ENCODE results near the gene MAST4. TPM values are rescaled to one million over a fixed set of nuclear protein-coding genes. Genes with fewer than 3 reads are reported as not detected.

Gene MAST4
- total RNA-seq, 2 donors from 2014 or later: 11.0 to 11.5 TPM

DNA sequence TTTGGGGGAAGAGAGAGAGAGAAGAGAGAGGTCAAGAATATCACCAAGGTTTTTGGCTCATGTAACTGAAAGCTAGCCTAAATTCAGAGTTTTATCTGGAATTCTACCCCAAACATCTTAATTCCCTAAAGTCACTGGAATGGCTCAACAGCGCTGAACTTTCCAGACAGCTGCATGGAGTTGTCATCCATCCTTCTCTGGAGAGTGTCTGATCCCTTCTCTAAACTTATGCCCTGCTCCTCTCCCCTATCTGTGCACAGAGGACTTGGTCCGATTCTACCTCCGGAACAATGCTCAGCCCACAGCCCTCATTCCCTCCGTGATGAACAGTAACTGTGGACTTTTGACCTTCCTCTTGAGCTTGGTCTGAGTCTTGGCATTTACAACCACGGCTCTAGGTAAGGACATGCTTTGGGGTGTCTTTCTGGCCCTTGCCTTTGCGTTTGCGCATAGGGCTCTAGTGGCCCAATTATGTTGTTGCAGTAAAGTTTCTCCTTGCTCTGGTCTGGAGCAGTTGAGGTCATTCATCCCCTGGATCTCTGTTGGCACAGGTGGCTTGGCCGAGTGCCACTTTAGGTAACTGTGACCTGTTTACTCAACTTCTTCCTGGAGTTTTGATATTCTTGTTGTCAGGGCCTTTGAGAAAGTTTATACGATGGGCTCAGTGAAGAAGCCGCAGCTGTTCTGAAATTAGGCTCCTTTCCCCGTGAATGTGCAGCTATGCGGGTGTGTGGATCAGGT, 618.7 kb downstream of the MAST4 start:
- H3K4me3 Mint-ChIP-seq: no peak overlapping the region

DNA sequence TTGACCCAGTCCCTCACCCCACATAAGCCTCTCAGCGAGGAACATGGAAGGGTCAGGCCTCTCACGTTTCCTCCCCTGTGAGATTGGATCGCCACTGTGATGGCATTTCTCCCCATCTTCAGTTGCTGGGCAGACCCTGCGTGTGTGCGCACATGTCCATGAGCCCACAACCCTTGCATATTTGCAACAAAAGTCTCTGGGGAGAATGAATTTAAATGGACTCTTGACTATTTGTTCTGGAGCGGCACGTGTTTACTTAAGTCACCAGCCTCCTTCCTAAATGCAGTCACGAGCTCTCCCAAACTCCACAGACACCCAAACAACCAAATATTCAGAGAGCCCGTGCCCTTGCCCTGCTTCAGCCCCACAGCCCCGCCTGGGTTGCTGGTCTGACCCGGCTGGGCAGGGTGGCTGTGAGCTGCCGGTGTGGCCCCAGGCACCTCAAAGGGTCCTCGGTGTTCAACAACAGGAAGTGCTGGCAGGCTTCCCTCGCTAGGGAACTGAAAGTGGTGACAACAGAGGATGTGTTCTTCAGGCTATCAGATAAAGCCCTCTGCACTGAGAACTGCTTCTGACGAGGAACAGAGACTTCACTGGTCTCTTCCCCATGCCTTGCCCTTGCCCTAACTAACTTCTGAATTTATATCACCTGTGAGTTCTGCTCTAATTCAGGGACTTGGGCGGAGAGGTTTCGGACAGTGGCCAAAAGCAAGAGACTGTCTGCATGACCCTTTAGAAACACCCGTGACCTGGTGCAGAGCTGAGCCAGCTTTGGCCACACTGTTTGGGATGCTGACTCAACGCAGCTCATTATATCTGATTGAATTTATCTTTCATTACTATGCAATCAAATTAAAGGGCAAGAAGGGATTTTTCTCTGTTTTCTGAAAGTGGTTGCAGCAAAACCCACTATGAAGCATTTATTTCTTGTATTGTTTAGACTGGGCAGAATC, 619.6 kb downstream of the MAST4 start:
- Mint-ChIP-seq H3K4me1 (peaks cover 6% of the 10 kb centered on the region), H3K27ac (no peak overlapping the region), H3K36me3 (ENCODE audit: low read depth) (no peaks in the 10 kb centered on the region), H3K4me3 (no peak overlapping the region), H3K9me3 (no peaks in the 10 kb centered on the region), H3K27me3 (ENCODE audit: insufficient read depth) (no peaks in the 10 kb centered on the region)
- Histone ChIP-seq H3K27me3 (ENCODE audit: control insufficient read depth, insufficient read depth, low read length, poor library complexity, severe bottlenecking) (no peaks in the 10 kb centered on the region), H3K36me3 (ENCODE audit: control insufficient read depth, insufficient read depth, low read length) (no peaks in the 10 kb centered on the region), H3K4me1 (ENCODE audit: control insufficient read depth, insufficient read depth, low read length) (no peaks in the 10 kb centered on the region), H3K9ac (ENCODE audit: extremely low read depth, low read length, poor library complexity, severe bottlenecking) (no peak overlapping the region), H3K9me3 (ENCODE audit: control insufficient read depth, low read length) (no peaks in the 10 kb centered on the region), H3K27ac (ENCODE audit: low read depth, low read length) (no peak overlapping the region), H3K4me3 (ENCODE audit: low read length) (no peak overlapping the region)
- 89 to 92% methylated on average over 13 to 19 of the region's 19 CpGs for WGBS, 2 experiments (ENCODE audit: insufficient coverage in 1 of 2, insufficient read length in 1 of 2)
- peak; percentile 61 for DNase-seq
- TF ChIP-seq, protein P1, sequence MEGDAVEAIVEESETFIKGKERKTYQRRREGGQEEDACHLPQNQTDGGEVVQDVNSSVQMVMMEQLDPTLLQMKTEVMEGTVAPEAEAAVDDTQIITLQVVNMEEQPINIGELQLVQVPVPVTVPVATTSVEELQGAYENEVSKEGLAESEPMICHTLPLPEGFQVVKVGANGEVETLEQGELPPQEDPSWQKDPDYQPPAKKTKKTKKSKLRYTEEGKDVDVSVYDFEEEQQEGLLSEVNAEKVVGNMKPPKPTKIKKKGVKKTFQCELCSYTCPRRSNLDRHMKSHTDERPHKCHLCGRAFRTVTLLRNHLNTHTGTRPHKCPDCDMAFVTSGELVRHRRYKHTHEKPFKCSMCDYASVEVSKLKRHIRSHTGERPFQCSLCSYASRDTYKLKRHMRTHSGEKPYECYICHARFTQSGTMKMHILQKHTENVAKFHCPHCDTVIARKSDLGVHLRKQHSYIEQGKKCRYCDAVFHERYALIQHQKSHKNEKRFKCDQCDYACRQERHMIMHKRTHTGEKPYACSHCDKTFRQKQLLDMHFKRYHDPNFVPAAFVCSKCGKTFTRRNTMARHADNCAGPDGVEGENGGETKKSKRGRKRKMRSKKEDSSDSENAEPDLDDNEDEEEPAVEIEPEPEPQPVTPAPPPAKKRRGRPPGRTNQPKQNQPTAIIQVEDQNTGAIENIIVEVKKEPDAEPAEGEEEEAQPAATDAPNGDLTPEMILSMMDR (conservative IDR thresholded peaks at IDR 0.05): no peak

More for the DNA sequence above, 618.7 kb downstream of the MAST4 start:
- Histone ChIP-seq H3K36me3 (ENCODE audit: control insufficient read depth, insufficient read depth, low read length) (no peaks in the 10 kb centered on the region), H3K4me1 (ENCODE audit: control insufficient read depth, insufficient read depth, low read length) (no peaks in the 10 kb centered on the region), H3K9me3 (ENCODE audit: control insufficient read depth, low read length) (no peaks in the 10 kb centered on the region), H3K4me3 (ENCODE audit: low read length) (no peak overlapping the region), H3K9ac (ENCODE audit: extremely low read depth, low read length, poor library complexity, severe bottlenecking) (no peak overlapping the region), H3K27me3 (ENCODE audit: control insufficient read depth, insufficient read depth, low read length, poor library complexity, severe bottlenecking) (no peaks in the 10 kb centered on the region), H3K27ac (ENCODE audit: low read depth, low read length) (no peak overlapping the region)
- 95 to 98% methylated on average over 11 to 12 of the region's 12 CpGs for WGBS, 2 experiments (ENCODE audit: insufficient coverage in 1 of 2, insufficient read length in 1 of 2)
- no peaks in the 10 kb centered on the region for H3K36me3 Mint-ChIP-seq (ENCODE audit: low read depth)
- H3K9me3 Mint-ChIP-seq: no peaks in the 10 kb centered on the region
- H3K4me1 Mint-ChIP-seq: peaks cover 6% of the 10 kb centered on the region
- no peak overlapping the region for H3K27ac Mint-ChIP-seq
- TF ChIP-seq, protein P1 (conservative IDR thresholded peaks at IDR 0.05): no peak
- no peaks in the 10 kb centered on the region for H3K27me3 Mint-ChIP-seq (ENCODE audit: insufficient read depth)
- no peak for DNase-seq

DNA sequence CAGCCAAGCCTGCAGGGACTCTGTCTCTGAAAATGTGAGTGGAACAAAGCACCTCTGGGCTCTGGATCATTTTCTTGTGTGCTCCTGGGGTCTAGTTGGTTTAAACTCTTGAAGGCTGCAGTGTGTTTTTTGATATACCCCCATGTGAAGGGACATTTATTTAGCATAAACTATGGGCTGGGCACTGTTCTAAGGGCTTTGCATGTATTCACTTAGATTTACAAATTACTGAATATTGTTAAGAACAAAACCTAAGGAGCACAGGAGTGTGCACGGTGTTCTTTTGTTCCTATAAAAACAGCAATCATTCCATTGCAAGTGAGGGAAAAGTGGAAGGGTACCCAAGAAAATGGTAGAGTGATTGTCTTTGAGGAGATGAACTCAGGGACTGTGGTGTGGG, 620.4 kb downstream of the MAST4 start:
- H3K9ac ChIP-seq (ENCODE audit: extremely low read depth, low read length, poor library complexity, severe bottlenecking): no peak overlapping the region
- Mint-ChIP-seq H3K4me1 (peaks cover 6% of the 10 kb centered on the region), H3K36me3 (ENCODE audit: low read depth) (no peaks in the 10 kb centered on the region), H3K4me3 (no peak overlapping the region), H3K9me3 (no peaks in the 10 kb centered on the region), H3K27me3 (ENCODE audit: insufficient read depth) (no peaks in the 10 kb centered on the region), H3K27ac (no peak overlapping the region)
- H3K9me3 ChIP-seq (ENCODE audit: control insufficient read depth, low read length): no peaks in the 10 kb centered on the region
- no peak overlapping the region for H3K4me3 ChIP-seq (ENCODE audit: low read length)
- WGBS, 2 experiments (ENCODE audit: insufficient coverage in 1 of 2, insufficient read length in 1 of 2): 94 to 100% methylated on average over 1 of the region's 1 CpG
- TF ChIP-seq, protein P1 (conservative IDR thresholded peaks at IDR 0.05): no peak
- no peaks in the 10 kb centered on the region for H3K4me1 ChIP-seq (ENCODE audit: control insufficient read depth, insufficient read depth, low read length)
- H3K27me3 ChIP-seq (ENCODE audit: control insufficient read depth, insufficient read depth, low read length, poor library complexity, severe bottlenecking): no peaks in the 10 kb centered on the region
- no peaks in the 10 kb centered on the region for H3K36me3 ChIP-seq (ENCODE audit: control insufficient read depth, insufficient read depth, low read length)
- no peak overlapping the region for H3K27ac ChIP-seq (ENCODE audit: low read depth, low read length)
- DNase-seq: no peak

Measured in endodermal cell (in vitro differentiated cells).